Fibroblast of the aortic adventitia (primary cell): ENCODE data around the gene CDR2L. TPM values are rescaled to one million over a fixed set of nuclear protein-coding genes. Genes with fewer than 3 reads are reported as not detected.

Experiments used
- DNase-seq: peaks from one replicate; pipeline ENCODE4 v3.0.0-alpha.2; 2010; ENCODE audit warnings: low read depth
- H3K4me3 ChIP-seq: 2 replicates; pipeline ENCODE4 v1.5.1; 2011; ENCODE audit warnings: low read depth, mild to moderate bottlenecking, control low read depth, low read length, moderate library complexity
- CTCF ChIP-seq: IDR thresholded peaks from 2 replicates; pipeline ENCODE4 v1.5.1; 2011; ENCODE audit warnings: mild to moderate bottlenecking, low read length, control low read depth, inconsistent platforms; ENCODE audit not compliant: insufficient read depth
- small RNA-seq: library from RNA; depleted of rRNA; stranded (forward); fragments of <200 nt; gene quantifications from one replicate; pipeline ENCODE3, GENCODE V24; 2012
- total RNA-seq: library from RNA; depleted of rRNA; stranded (reverse); fragments of >200 nt; gene quantifications from 2 replicates; pipeline ENCODE4 v1.2.3, GENCODE V29; 2012; ENCODE audit warnings: low replicate concordance

The CDR2L gene
- total RNA-seq, 1 donor: 15.3 TPM

- TF ChIP-seq CTCF: no peak
- H3K4me3 ChIP-seq: no peak overlapping the region
These were observed 62.3 kb downstream of the CDR2L start for GRCh38 chr17:75049706-75050105.

GRCh38 chr17:75051941-75052340 lies 64.5 kb downstream of the CDR2L start:
- TF ChIP-seq CTCF: no peak
- DNase-seq: no peak
- H3K4me3 ChIP-seq: no peak overlapping the region

More at GRCh38 chr17:75049706-75050105, 62.3 kb downstream of the CDR2L start:
- no peak for DNase-seq

Small RNAs within 50 kb of the gene (small RNA-seq; reads per million reads assigned to genes)
- gene RN7SL573P (not detected), gene RNU6-362P (not detected)

Other genes with a start within 250 kb of the CDR2L start
- gene NHERF1, start 239.0 kb upstream of the CDR2L start, total RNA-seq: 11.0 and 11.7 TPM in 2 replicates
- 20.2 and 26.5 TPM in 2 replicates for gene NAT9, start 211.3 kb upstream of the CDR2L start, total RNA-seq
- under 0.01 TPM in 1 of 2 replicates, not detected in the other for gene GRIN2C, start 127.7 kb upstream of the CDR2L start, total RNA-seq
- gene FDXR, start 114.6 kb upstream of the CDR2L start, total RNA-seq: 14.7 and 113 TPM in 2 replicates
- not detected in 2 replicates for gene FADS6, start 94.0 kb upstream of the CDR2L start, total RNA-seq
- 0.49 TPM in 1 of 2 replicates, not detected in the other for gene USH1G, start 64.4 kb upstream of the CDR2L start, total RNA-seq
- not detected in 2 replicates for gene OTOP2, start 63.4 kb upstream of the CDR2L start, total RNA-seq
- not detected in 2 replicates for gene OTOP3, start 51.7 kb upstream of the CDR2L start, total RNA-seq
- gene HID1, start 14.9 kb upstream of the CDR2L start, total RNA-seq: 0.33 and 0.90 TPM in 2 replicates
- gene MRPL58, start 25.0 kb downstream of the CDR2L start, total RNA-seq: 26.2 and 31.4 TPM in 2 replicates
- 513 and 829 TPM in 2 replicates for gene ATP5PD, start 59.3 kb downstream of the CDR2L start, total RNA-seq
- 20.2 and 34.2 TPM in 2 replicates for gene KCTD2, start 59.6 kb downstream of the CDR2L start, total RNA-seq
- gene SLC16A5, start 100.3 kb downstream of the CDR2L start, total RNA-seq: 2.8 and 4.4 TPM in 2 replicates
- gene ARMC7, start 122.3 kb downstream of the CDR2L start, total RNA-seq: 3.4 and 3.9 TPM in 2 replicates
- 39.8 and 45.2 TPM in 2 replicates for gene NT5C, start 144.1 kb downstream of the CDR2L start, total RNA-seq
- gene JPT1, start 166.9 kb downstream of the CDR2L start, total RNA-seq: 71.1 and 79.6 TPM in 2 replicates
- gene SUMO2, start 195.3 kb downstream of the CDR2L start, total RNA-seq: 89.9 and 129 TPM in 2 replicates
- gene NUP85, start 218.0 kb downstream of the CDR2L start, total RNA-seq: 33.9 and 41.5 TPM in 2 replicates